HG02678 (cell line): ENCODE data around the gene CLDN19.
"Not testable (repeated sequence)": the region's sequence is repeated elsewhere in the genome, so short reads cannot be mapped to it uniquely, and the experiment has no call there.

Experiments used
- ATAC-seq: cut with Tn5 transposase; IDR thresholded peaks from one replicate; pipeline ENCODE4 v1.9.1; 2021; ENCODE audit warnings: mild to moderate bottlenecking, moderate library complexity; ENCODE audit not compliant: unreplicated experiment

The CLDN19 gene

GRCh38 chr1:42740851-42741580 lies 980 bp upstream of the CLDN19 start:
- ATAC-seq = no peak

- no peak for ATAC-seq
These were observed 1.3 kb downstream of the CLDN19 start for GRCh38 chr1:42738678-42739226.

GRCh38 chr1:42737986-42738677 lies 1.9 kb downstream of the CLDN19 start:
- ATAC-seq = no peak

- ATAC-seq = no peak
These were observed 2.8 kb downstream of the CLDN19 start for GRCh38 chr1:42737257-42737656.

GRCh38 chr1:42736571-42737200 lies 3.4 kb downstream of the CLDN19 start:
- no peak for ATAC-seq

- ATAC-seq = no peak
These were observed 3.9 kb downstream of the CLDN19 start for GRCh38 chr1:42736152-42736551.

GRCh38 chr1:42735477-42736105 lies 4.4 kb downstream of the CLDN19 start:
- no peak for ATAC-seq

- no peak for ATAC-seq
These were observed 5.0 kb downstream of the CLDN19 start for GRCh38 chr1:42735056-42735455.

GRCh38 chr1:42734201-42735035 lies 5.6 kb downstream of the CLDN19 start:
- no peak for ATAC-seq

GRCh38 chr1:42733415-42734200 lies 6.4 kb downstream of the CLDN19 start:
- no peak for ATAC-seq

GRCh38 chr1:42732126-42732680 lies 7.8 kb downstream of the CLDN19 start:
- no peak for ATAC-seq

- no peak for ATAC-seq
These were observed 8.5 kb downstream of the CLDN19 start for GRCh38 chr1:42731585-42731984.

- ATAC-seq = no peak
These were observed 9.0 kb downstream of the CLDN19 start for GRCh38 chr1:42730988-42731387.

GRCh38 chr1:42730002-42730401 lies 10.0 kb downstream of the CLDN19 start:
- ATAC-seq = no peak

GRCh38 chr1:42725820-42726219 lies 14.2 kb downstream of the CLDN19 start:
- ATAC-seq = not testable (repeated sequence)

GRCh38 chr1:42723511-42723910 lies 16.5 kb downstream of the CLDN19 start:
- ATAC-seq = no peak

- not testable (repeated sequence) for ATAC-seq
These were observed 17.6 kb downstream of the CLDN19 start for GRCh38 chr1:42722403-42722802.

GRCh38 chr1:42721926-42722325 lies 18.1 kb downstream of the CLDN19 start:
- ATAC-seq = no peak

GRCh38 chr1:42720868-42721267 lies 19.2 kb downstream of the CLDN19 start:
- ATAC-seq = no peak
